Nephron progenitor cell (in vitro differentiated cells): Measurements from ENCODE around the gene TOM1L2.
A peak's percentile ranks its signal among the peaks of the same experiment; 100 is the strongest.

Experiments used
- DNase-seq: peaks from one replicate; pipeline ENCODE4 v3.0.0; 2021
- H3K27ac Mint-ChIP-seq: 2 replicates; pipeline ENCODE4 v1.8.0; 2021; ENCODE audit warnings: mild to moderate bottlenecking, moderate library complexity, mixed read lengths
- H3K27me3 Mint-ChIP-seq: 2 replicates; pipeline ENCODE4 v1.8.0; 2021; ENCODE audit warnings: mild to moderate bottlenecking, low read depth, mixed read lengths; ENCODE audit not compliant: poor library complexity
- H3K36me3 Mint-ChIP-seq: 2 replicates; pipeline ENCODE4 v1.8.0; 2021; ENCODE audit warnings: low read depth, mixed read lengths
- H3K4me1 Mint-ChIP-seq: 2 replicates; pipeline ENCODE4 v1.8.0; 2021; ENCODE audit warnings: mixed read lengths
- H3K4me3 Mint-ChIP-seq: 2 replicates; pipeline ENCODE4 v1.8.0; 2021; ENCODE audit warnings: mild to moderate bottlenecking, moderate library complexity, mixed read lengths
- H3K9me3 Mint-ChIP-seq: 2 replicates; pipeline ENCODE4 v1.8.0; 2021; ENCODE audit warnings: mild to moderate bottlenecking, moderate library complexity, mixed read lengths
- CTCF ChIP-seq: fragments of 200-600 bp; sonication (generic); IDR thresholded peaks from 2 replicates; pipeline ENCODE4 v1.5.0; 2021; ENCODE audit warnings: antibody characterized with exemption

Gene TOM1L2

GRCh38 chr17:17844079-17844478 lies 128.1 kb downstream of the TOM1L2 start:
- Mint-ChIP-seq H3K4me1 (peaks cover 46% of the 10 kb centered on the region), H3K4me3 (no peak overlapping the region), H3K9me3 (no peaks in the 10 kb centered on the region), H3K36me3 (no peaks in the 10 kb centered on the region), H3K27me3 (peaks cover 4% of the 10 kb centered on the region), H3K27ac (no peak overlapping the region)
- no peak for DNase-seq
- no peak for TF ChIP-seq CTCF

- no peak for DNase-seq
- H3K36me3 Mint-ChIP-seq: no peaks in the 10 kb centered on the region
- TF ChIP-seq CTCF: no peak
- no peak overlapping the region for H3K4me3 Mint-ChIP-seq
- peaks cover 4% of the 10 kb centered on the region for H3K27me3 Mint-ChIP-seq
- no peak overlapping the region for H3K27ac Mint-ChIP-seq
- H3K9me3 Mint-ChIP-seq: no peaks in the 10 kb centered on the region
- H3K4me1 Mint-ChIP-seq: peaks cover 46% of the 10 kb centered on the region
Observed at GRCh38 chr17:17843096-17843495, 129.1 kb downstream of the TOM1L2 start.

GRCh38 chr17:17842111-17842876 lies 129.9 kb downstream of the TOM1L2 start:
- no peak for DNase-seq
- Mint-ChIP-seq H3K27ac (no peak overlapping the region), H3K27me3 (peaks cover 4% of the 10 kb centered on the region), H3K36me3 (no peaks in the 10 kb centered on the region), H3K9me3 (no peaks in the 10 kb centered on the region), H3K4me1 (peaks cover 48% of the 10 kb centered on the region), H3K4me3 (no peak overlapping the region)
- no peak for TF ChIP-seq CTCF

GRCh38 chr17:17841601-17842025 lies 130.6 kb downstream of the TOM1L2 start:
- H3K4me1 Mint-ChIP-seq: peaks cover 46% of the 10 kb centered on the region
- no peak overlapping the region for H3K27ac Mint-ChIP-seq
- TF ChIP-seq CTCF: no peak
- H3K9me3 Mint-ChIP-seq: no peaks in the 10 kb centered on the region
- no peaks in the 10 kb centered on the region for H3K36me3 Mint-ChIP-seq
- peaks cover 4% of the 10 kb centered on the region for H3K27me3 Mint-ChIP-seq
- DNase-seq: no peak
- H3K4me3 Mint-ChIP-seq: no peak overlapping the region

GRCh38 chr17:17840751-17841591 lies 131.2 kb downstream of the TOM1L2 start:
- Mint-ChIP-seq H3K4me3 (peak overlapping the region; percentile 65), H3K9me3 (no peaks in the 10 kb centered on the region), H3K36me3 (no peaks in the 10 kb centered on the region), H3K4me1 (peaks cover 41% of the 10 kb centered on the region), H3K27me3 (no peaks in the 10 kb centered on the region), H3K27ac (peak overlapping the region; percentile 93)
- no peak for TF ChIP-seq CTCF
- peak; percentile 39 for DNase-seq
